Occipital lobe (tissue), 2 donors: ENCODE data around the gene HDAC4. TPM values are rescaled to one million over a fixed set of nuclear protein-coding genes. Genes with fewer than 3 reads are reported as not detected.

Source experiments
- DNase-seq: peaks from one replicate; lab custom pipeline; 2025; lab: John Stamatoyannopoulos, UW
- total RNA-seq: library from RNA; depleted of rRNA; stranded (reverse); fragments of >200 nt; gene quantifications from one replicate; pipeline ENCODE4 v1.2.3, GENCODE V29; 2014

The HDAC4 gene
- total RNA-seq, 1 donor from 2014 or later = 30.9 TPM

DNA sequence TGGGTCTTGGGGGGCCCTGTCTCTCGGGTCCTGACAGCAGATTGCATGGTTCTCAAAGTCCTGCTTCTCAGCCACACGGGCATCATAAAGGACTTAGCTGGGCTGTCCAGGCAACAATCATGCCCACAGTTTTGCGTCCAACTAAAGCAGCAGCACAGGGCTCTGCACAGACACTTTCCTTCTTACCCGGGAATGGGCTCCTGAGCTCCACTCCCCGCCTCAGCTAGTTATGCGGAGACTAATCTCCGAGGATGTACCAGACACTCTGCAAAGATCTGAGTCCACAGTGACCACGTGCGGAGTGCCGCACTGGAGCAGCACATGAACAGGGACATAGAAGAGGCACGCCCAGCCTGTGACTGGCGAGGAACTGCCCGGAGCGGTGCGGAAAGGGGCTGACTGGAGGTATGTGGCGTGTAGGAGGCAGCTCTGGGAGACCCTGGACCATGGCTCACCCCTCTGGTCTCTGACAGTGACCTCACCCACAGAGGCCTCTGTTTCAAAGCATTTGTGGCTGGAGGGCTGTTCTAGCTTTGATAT is 270.0 kb downstream of the HDAC4 start:
- DNase-seq = no peak

DNA sequence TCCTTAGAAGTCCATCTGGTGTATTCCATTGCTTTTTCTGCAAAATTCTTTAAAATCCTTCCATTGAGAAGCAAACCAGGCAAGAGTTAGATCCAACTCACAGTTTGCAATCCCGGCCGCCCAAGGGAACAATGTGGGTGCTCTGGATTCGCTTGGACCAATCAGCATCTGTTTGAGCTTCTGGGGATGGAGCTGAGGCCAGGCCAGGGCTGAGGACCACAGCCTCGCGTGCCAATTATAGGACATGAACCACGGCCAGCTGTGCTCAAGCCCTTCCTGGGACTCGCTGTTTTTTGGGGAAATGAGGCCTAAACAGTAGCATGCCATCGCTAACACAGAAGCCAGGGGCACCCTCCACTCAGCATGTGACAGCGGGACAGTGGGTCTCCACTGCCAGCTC is 270.8 kb downstream of the HDAC4 start:
- no peak for DNase-seq

DNA sequence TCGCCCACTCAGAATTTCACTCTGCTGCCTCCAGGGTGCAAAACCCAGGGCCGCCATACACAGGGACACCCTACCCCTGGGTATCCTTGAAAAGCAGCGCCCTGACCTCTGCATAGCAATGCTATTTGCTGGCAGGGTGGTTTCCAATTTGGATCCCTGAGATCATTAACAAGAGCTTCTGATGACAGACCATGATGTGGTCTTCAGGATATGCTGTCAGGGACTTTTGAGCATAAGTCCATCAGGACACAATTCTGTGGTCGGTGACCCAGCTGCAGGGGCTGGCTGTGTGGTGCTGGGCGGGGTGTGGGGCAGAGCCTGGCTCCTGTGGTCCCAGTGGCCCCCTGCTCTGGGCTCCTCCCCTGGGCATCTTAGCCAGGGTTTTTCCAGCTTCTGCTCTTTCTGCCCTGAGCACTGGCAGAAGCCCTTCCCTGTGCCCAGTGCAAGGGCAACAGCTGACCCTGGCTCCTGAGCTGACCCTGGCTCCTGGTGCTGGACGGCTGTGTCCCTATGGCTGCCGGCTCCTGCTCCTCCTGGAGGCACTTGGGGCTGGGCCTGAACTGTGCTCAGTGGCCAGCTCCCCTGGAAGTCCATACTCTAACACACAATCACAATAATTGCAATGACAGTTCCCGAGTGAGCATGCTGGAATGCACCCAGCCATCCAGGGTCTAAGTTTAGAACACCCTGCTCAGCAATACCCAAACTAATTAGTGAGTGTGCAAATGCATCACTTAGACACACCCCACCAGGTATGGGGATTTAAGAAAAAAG is 271.5 kb downstream of the HDAC4 start:
- DNase-seq = no peak

DNA sequence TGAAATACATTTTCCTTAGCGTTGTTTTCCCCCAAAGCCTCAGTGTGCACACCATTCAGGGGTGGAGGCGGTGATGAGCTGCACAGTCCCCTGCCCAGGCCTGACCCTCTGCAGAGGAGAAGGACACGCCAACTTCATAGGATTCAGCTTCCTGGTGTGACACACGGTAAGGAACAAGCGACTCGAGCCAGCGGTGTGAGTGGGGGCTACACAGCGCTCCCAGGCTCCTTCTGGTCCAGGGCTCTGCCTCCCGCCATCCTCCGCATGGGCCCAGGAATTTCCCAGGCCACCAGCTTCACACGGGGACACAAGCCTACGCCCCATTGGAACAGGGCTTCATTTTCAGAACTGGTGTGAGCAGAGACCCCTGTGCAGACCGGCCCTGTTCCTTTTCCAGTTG is 272.1 kb downstream of the HDAC4 start:
- no peak for DNase-seq

DNA sequence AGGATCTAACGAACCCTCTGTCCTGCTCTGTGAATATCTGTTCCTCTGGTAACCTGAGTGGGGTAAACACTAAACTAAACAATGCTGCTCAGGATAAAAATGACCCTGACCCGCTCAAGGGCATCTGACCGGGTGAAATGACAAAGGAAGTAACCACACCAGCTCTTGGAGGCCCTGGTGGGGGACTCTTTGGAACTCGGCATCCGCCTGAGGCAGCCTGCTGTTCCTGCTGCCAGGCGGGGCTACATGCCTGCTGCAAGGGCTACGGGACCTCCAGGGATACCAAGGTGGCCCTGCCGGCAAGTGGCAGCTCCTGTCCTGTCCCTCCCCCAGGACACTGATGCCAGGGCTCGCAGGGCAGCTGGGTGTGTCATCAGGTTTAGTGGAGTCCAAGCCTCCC is 273.3 kb downstream of the HDAC4 start:
- DNase-seq = no peak

DNA sequence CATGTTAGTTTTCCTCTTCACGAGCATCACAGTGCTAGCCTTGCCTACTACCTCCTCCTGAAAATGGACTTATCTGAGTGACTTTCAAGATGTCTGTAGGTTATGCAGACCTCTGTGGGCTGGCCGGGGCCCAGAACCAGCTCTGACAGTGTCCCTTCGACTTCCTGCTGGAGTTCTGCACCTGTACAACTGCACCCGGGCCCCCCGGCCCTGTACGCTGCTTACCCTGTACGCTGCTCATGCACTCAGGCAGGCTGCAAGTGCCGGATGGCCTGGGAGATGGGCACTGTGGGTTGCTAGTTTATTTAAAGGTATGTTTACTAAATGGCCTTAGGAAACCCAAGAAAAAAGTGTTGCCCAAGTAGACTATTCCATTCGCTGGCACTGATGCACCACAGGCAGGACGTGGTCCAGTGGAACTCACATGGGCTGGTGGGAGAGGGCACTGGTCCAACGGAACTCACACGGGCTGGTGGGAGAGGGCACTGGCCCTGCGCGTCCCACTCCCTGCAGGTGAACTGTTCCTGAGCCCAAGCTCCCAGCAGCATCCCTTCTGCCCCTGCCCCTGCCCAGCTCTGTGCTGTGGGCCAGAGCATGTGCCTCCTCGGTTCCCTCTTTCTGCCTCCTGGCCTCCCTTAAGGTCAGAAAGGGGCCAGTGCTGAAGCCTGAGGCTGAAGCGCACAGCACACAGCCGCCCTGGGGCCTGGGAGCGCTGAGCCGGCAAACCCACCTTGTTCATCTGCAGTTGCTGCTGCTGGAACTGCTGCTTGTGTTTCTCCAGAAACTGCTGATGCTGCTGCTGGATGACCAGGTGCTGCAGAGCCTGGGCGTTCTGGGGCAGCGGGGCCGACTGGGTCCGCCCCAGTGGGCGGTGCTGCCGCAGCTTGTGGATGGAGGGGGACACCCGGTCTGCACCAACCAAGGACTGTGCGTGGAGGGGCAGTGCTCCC is 274.8 kb downstream of the HDAC4 start:
- DNase-seq = no peak

DNA sequence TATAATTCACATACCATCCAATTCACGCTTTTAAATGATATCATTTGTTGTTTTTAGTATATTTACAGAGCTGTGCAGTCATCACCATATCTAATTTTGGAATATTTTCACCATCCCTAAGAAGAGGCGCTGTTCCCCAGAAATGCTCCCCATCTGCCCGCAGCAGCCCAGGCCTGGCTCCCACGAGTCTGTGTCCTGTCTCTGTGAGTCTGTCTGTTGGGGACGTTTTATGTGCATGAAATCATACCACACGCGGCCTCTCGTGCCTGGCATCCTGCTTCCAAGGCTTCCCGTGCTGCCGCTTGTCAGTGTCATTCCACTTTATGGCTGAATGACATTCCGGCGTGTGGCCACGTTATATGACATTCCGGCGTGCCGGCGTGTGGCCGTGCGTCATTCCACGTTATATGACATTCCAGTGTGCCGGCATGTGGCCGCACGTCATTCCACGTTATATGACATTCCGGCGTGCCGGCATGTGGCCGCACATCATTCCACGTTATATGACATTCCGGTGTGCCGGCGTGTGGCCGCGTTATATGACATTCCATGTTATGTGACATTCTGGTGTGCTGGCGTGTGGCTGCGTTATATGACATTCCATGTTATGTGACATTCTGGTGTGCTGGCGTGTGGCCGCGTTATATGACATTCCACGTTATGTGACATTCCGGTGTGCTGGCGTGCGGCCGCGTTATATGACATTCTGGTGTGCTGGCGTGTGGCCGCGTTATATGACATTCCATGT is 276.5 kb downstream of the HDAC4 start:
- no peak for DNase-seq

DNA sequence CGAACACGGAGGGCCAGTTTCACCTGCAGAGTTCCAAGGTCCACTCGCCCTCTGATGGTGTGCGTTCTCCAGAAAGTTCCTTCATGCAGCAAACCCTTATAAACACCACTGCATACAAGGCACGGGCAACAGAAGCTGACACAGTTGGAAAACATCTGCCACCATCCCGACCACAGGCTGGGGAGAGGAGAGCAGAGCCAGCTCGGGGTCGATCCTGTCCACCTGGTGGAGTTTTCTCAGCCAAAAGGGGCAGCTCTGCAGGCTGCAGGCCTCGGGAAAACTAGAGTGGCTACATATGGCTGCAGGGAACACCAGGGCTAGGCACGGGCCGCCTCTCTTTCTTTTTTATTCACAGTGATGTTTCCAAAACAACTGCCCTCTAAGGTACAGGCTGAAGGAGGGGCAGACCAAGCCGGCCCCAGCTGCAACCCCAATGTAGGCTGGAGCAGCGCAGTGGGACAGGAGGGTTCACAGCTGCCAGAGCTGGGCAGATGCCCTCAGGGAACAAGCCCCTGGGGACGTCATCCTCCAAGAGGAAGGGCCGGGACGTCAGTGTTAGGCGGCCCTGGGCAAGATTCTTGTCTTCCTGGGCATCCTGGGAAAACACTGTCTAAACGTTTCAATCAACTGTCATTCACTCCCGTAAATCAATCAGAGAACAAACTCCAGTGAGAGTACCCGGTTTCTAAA is 278.3 kb downstream of the HDAC4 start:
- no peak for DNase-seq

DNA sequence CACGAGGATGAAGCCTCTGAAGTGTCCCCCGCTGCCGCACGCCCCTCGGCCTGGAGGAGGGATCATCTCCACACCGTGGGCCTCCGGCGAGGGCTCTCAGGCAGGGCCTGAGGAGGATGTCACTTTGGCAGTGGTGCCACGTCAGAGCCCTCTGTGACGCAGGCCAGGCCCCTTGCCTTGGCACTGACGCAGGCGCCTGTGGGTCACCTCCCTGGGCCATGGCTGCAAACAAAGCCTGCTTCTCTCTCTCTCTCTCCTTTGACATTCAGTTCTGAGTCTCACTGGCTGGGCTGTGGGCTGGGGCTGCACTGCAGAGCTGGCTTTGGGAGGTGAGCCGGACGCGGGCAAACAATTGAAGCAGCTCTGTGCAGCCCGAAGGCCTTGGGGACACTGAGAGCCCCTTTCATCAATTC is 279.2 kb downstream of the HDAC4 start:
- DNase-seq = peak; percentile 58

DNA sequence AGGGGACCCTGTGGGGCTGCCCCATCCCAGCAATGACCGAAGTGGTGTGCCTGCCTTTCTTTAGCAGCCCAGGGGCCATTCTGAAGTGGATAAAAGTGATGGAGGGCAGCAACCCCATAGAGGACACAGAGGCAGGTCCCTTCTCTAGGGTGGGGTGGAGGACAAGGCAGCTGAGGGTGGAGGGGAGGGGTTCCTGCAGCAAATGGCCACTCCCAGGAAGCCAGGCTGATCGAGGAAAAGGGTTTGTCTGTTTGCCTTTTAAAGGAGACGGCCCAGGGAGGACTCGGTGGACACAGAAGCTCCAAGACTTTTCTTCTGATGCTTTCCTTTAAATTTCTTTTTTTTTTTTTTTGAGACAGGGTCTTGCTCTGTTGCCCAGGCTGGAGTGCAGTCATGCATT is 280.2 kb downstream of the HDAC4 start:
- no peak for DNase-seq

DNA sequence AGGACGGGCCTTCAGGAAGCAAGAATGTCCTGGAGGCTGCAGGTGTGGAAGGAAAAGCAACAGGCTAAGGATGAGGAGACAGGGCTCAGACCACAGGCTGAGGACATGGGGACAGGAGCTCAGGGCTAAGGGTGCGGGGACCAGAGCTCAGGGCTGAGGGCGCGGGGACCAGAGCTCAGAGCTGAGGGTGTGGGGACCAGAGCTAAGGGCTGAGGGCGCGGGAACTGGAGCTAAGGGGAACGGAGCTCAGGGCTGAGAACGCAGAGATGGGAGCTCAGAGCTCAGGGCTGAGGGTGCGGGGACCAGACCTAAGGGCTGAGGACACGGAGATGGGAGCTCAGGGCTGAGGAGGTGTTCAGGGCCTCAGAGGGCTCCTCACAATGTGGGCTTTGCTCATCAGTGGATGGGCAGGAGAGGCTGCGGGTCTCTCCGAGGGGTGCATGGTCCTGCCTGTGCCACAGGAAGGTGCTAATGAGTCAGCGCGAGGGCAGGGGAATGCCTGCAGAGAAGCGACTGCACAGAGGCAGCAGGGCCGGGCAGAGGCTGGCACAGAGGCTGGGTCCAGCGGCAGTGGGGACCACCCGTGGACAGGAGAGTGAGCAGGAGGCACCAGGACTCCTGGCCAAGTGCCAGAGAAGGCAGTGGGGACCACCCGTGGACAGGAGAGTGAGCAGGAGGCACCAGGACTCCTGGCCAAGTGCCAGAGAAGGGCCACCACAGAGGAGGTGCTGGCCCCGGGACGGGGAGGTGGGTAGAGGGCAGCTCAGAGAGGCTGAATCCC is 281.3 kb downstream of the HDAC4 start:
- DNase-seq = no peak

DNA sequence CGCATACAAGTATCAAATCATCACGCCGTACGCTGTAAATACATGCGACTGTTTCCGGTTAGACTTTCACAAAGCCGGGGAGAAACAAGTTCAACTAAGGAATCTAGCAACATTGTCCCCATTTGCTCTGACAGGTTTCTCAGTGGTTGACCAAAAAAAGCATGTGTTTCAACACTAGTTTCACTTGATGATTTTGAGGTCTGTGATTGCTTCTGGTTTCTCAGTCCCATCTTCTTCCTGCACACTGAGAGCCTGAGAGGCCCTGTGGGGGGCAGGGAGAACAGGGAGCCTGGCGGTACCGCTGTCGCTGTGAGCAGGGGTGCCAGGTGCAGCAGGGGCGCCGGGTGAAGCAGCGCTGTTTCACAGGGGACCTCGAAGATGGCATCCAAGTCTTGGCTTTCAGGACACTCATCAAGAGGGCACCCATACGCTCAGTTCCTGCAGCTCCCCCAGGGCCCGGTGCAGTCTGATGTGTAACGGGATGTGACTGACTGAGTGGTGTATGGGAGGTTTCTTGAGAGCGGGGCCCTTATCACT is 282.1 kb downstream of the HDAC4 start:
- DNase-seq = no peak

DNA sequence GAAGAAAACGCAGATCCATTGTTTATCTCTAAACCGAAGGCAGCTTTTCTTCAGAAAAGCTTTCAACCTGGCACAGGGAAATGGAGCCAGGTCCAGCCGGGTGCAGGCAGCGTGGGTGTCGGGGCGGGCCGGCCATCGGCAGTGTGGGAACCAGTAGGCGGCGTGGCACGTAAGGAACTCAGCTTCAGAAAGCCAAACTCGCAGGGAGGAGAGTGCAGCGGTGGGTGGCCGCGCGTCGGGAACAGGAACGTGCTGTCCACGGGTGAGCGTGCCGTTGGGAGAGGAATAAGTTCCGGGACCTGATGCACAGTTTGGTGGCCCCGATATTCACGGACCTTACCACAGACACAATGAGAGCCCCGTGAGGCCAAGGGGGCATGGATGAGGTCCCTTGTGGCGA is 282.6 kb downstream of the HDAC4 start:
- no peak for DNase-seq

DNA sequence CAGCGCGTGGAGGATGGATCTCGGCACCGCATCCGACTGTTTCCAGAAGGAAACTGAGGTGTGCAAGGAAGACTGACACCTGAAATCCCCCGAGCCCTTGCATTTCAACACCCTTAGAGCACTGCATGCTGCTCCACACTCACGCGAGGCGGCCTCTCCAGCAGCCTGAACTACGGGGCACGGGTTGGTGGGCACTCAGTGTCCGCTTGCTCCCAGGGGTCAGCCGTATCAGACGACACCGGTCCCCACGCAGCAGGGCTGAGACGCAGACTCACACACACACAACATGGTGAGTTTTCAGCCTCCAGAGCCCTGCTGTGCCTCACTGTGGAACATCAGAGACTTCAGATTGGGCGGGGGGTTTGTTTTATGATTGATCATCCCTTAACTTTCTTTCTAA is 283.0 kb downstream of the HDAC4 start:
- DNase-seq = no peak

DNA sequence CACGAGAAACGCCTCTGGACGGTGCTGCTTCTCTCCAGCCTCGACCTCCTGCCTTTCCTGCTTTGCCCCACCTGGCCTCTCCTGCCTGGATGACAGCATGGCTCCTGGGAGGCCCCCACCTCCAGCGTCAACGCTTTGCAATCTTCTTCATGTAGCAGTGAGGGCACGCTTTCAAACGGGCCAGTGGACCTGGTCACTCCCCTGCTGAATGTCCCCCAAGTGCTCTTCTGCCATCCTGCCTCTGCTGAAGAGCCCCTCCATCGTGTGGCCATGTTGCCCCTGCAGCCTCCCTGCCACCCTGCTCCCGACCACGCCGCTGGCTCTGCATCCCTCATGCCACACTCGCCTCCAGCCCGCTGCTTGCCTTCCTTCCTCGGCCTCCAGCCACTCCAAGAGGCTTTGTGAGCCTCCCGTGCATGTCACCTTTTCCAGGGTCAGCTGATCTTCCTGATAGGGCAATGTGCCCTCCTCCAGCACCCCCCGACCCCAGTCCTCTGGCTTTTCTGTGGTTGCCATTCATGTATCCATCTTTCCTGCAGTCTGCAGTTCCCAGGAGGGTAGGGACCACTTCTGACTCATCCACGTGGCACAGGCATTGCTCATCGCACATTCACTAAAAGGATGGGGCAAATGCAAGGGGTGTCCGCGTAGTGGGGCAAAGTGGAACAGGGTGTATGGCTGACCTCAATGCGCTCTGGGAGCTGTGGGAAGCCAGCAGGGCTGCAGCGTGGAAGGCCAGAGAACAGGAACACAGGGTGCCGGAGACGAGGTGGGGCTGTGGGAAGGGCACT is 284.2 kb downstream of the HDAC4 start:
- DNase-seq = no peak

DNA sequence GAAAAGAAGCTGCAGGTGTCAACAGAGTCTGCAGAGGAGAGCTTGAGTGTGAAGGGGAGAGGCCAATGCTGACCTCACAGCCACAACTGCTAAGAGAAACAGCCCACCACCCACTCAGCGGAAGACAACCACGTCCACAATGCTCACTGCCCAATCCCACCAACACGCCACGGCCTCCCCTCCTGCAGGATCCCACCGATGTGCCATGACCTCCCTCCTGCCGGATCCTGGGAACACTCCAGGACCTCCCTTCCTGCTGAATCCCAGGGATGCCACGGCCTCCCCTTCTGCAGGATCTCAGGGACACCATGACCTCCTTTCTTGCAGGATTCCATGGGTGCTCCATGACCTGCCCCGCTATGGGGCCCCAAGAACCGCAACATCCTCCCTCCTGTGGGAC is 285.2 kb downstream of the HDAC4 start:
- DNase-seq = no peak

DNA sequence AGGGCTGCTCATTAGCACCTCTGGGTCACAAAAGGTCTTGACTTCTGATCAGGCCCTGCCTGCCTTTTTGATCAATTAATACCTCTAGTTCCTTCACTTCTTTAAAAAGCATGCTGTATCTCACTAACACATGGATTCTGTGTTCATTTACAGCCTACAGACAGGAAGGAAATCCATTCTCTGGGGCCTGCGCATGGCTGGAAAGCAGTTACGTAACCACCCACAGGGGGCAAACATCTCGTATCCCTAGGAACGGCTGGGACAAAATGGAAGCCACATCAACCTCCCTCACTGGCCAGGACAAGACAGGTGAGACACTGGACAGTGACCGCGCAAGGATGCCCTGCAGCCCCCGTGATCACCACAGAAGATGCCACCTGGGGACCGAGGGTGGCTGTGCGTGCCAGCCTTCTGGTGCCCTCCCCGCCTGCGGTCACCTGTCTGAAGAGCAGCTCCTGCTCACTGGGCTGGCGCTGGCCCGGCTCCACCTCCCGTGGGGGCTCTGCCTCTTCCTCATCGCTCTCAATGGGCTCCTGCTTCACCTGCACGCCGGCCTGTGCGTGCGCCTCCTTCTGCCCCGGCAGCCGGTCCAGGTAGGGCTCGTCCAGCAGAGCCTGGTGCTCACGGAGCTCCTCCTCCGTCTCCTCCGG is 286.1 kb downstream of the HDAC4 start:
- DNase-seq = no peak

DNA sequence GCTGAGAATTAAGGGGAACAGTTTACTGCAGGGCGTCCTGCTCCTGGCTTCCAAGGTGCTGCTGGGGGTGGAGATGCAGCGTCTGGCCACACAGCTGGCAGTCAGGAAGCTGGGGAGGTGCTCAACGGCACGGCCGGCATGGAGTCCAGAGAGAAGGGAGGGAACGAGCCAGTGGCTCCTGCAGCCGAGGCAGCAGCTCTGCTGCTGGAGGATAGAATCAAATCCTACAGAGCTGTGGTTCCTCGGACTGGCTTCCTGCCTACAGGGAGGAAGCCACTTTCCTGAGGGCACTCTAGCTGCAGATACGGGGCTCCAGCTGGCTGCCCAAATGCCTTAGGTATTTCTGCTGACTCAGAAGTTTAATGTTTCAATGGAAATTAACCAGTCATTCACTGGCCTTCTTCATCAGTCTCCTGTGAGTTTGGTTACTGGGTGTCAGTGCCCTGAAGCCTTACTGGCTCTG is 286.7 kb downstream of the HDAC4 start:
- DNase-seq = no peak

DNA sequence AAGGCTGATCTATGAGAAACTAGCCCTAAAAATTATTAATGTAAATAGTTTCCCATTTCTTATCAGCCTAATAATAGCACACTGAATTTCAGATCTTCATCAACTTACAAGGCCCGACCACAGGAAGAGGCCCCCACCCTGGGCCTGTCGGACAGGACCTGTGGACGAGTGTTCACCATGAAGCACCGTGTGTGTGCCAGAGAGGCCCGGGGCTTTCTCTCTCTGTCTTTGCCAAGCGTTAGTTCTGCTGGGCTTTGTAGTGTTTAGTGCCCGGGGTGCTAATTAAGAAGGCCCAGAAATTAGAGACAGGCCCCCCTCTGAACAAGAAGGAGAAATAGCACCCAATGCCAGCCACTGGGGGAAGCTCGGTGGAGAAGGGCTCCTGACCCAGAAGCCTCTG is 287.2 kb downstream of the HDAC4 start:
- no peak for DNase-seq
